HuH-7 (cell line): ENCODE measurements around the gene DYNC1LI2.
"Not testable (repeated sequence)": the region's sequence is repeated elsewhere in the genome, so short reads cannot be mapped to it uniquely, and the experiment has no call there.

Experiments
- DNase-seq: peaks from one replicate; pipeline ENCODE4 v3.0.0; 2011; ENCODE audit warnings: low spot score

DYNC1LI2 gene

GRCh38 chr16:66696669-66697630, 54.5 kb downstream of the DYNC1LI2 start, which contains the start of gene CMTM4:
Gene CMTM4, minus strand, starts transcription at chr16:66696743. Its CDS starts 218 bp downstream, at chr16:66696525.
- peak; percentile 83 for DNase-seq

GRCh38 chr16:66695935-66696668, 55.3 kb downstream of the DYNC1LI2 start:
- DNase-seq, result peak; percentile 39

GRCh38 chr16:66695471-66695934, 55.9 kb downstream of the DYNC1LI2 start:
- no peak for DNase-seq

GRCh38 chr16:66693149-66693548, 58.3 kb downstream of the DYNC1LI2 start:
- no peak for DNase-seq

GRCh38 chr16:66692341-66692740, 59.1 kb downstream of the DYNC1LI2 start:
- DNase-seq, result no peak

- DNase-seq, result no peak
These were observed 60.2 kb downstream of the DYNC1LI2 start for GRCh38 chr16:66691234-66691633.

- DNase-seq, result no peak
These were observed 61.1 kb downstream of the DYNC1LI2 start for GRCh38 chr16:66690106-66690847.

- no peak for DNase-seq
These were observed 62.1 kb downstream of the DYNC1LI2 start for GRCh38 chr16:66689282-66689681.

GRCh38 chr16:66687906-66688625, 63.3 kb downstream of the DYNC1LI2 start:
- DNase-seq, result no peak

GRCh38 chr16:66685501-66686115, 65.8 kb downstream of the DYNC1LI2 start:
- not testable (repeated sequence) for DNase-seq

GRCh38 chr16:66682271-66682670, 69.1 kb downstream of the DYNC1LI2 start:
- DNase-seq, result no peak

- no peak for DNase-seq
These were observed 69.7 kb downstream of the DYNC1LI2 start for GRCh38 chr16:66681676-66682075.

- no peak for DNase-seq
These were observed 73.1 kb downstream of the DYNC1LI2 start for GRCh38 chr16:66678337-66678736.

GRCh38 chr16:66677836-66678235, 73.6 kb downstream of the DYNC1LI2 start:
- DNase-seq, result no peak

- DNase-seq, result no peak
These were observed 74.2 kb downstream of the DYNC1LI2 start for GRCh38 chr16:66677179-66677578.

- DNase-seq, result no peak
These were observed 74.8 kb downstream of the DYNC1LI2 start for GRCh38 chr16:66676599-66676998.

- DNase-seq, result no peak
These were observed 77.7 kb downstream of the DYNC1LI2 start for GRCh38 chr16:66673691-66674090.
